AG10803 (cell line): ENCODE data around the gene FSTL3.
"Not testable (repeated sequence)": the region's sequence is repeated elsewhere in the genome, so short reads cannot be mapped to it uniquely, and the experiment has no call there.

Experiments used
- DNase-seq: peaks from one replicate; pipeline ENCODE4 v3.0.0; 2010; ENCODE audit warnings: low read depth
- H3K4me3 ChIP-seq: 2 replicates; pipeline ENCODE4 v1.5.1; 2011; ENCODE audit warnings: mild to moderate bottlenecking, low read length, control low read depth
- TF ChIP-seq, protein P1 (sequence below): conservative IDR thresholded peaks from 2 replicates; pipeline ENCODE4 v1.5.1; 2011; ENCODE audit warnings: mild to moderate bottlenecking, low read length, control low read depth, inconsistent platforms

FSTL3 gene

DNA sequence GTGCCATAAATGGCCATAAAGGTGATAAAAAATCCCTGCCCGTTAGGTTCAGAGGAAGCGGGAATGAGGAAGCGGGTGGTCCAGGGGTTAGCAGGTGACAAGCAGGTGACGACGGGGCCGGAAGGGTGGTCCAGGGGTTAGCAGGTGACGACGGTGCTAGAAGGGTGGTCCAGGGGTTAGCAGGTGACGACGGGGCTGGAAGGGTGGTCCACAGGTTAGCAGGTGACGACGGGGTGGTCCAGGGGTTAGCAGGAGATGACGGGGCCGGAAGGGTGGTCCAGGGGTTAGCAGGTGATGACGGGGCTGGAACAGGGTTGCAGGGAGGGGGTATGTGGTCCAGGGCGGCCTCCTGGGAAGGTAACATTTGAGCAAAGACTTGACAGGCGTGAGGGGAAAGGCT lies 12.8 kb downstream of the FSTL3 start:
- H3K4me3 ChIP-seq, result no peak overlapping the region
- TF ChIP-seq, protein P1, sequence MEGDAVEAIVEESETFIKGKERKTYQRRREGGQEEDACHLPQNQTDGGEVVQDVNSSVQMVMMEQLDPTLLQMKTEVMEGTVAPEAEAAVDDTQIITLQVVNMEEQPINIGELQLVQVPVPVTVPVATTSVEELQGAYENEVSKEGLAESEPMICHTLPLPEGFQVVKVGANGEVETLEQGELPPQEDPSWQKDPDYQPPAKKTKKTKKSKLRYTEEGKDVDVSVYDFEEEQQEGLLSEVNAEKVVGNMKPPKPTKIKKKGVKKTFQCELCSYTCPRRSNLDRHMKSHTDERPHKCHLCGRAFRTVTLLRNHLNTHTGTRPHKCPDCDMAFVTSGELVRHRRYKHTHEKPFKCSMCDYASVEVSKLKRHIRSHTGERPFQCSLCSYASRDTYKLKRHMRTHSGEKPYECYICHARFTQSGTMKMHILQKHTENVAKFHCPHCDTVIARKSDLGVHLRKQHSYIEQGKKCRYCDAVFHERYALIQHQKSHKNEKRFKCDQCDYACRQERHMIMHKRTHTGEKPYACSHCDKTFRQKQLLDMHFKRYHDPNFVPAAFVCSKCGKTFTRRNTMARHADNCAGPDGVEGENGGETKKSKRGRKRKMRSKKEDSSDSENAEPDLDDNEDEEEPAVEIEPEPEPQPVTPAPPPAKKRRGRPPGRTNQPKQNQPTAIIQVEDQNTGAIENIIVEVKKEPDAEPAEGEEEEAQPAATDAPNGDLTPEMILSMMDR, result no peak
- no peak for DNase-seq

DNA sequence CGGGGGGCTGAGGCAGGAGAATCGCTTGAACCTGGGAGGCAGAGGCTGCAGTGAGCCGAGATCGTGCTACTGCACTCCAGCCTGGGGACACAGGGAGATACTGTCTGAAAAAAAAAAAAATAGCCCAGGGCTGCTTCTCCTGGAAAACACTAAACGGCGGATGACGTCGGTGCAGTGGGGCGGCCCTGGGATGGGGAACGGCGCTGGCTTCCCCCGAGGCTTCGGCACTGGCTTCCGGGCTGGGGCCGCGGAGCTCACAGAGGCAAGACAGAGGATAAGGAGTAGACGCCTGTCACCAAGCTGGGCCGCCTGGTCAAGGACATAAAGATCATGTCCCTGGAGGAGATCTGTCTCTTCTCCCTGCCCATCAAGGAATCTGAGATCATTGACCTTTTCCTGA lies 14.0 kb downstream of the FSTL3 start:
- no peak for DNase-seq
- H3K4me3 ChIP-seq, result no peak overlapping the region
- TF ChIP-seq, protein P1, result no peak

DNA sequence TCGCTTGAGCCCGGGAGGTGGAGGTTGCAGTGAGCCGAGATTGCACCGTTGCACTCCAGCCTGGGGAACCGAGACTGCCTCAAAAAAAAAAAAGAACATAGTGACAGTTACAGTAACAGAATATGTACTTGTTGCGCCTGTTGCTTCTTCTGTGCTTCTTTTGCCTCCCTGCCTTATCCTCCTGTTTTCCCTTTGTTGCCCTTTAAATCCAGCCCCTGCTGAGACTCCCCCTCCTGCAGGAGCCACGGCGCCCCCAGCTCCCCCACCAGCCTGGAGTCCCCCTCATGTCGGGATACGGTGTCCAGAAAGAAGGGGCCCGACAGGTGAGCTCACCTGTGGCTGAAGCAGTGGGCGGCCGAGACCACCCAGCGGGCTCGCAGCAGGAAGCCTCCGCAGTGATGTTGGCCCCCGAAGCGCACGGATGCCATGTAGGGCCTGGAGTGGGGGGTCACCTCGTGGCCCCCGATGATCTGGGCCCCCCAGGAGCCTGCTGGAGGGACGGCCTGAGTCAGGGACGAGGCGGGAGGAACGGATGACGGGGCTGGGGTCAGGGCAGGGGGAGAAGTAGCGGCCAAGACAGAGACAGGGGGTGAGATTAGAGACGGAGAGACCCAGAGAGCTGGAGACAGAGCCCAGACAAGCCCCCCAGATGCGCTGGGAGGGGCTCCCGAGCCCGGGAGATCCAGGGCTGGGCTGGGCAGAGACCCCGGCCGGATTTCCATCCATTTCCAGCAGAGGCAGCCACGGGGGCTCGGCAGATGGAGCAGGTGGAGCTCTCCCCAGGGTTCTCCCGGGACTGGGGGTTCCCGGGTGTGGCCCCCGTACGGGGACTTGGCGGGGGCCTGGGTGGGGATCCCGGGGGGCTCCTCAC lies 18.5 kb downstream of the FSTL3 start:
- no peak for DNase-seq
- TF ChIP-seq, protein P1, result no peak
- no peak overlapping the region for H3K4me3 ChIP-seq

DNA sequence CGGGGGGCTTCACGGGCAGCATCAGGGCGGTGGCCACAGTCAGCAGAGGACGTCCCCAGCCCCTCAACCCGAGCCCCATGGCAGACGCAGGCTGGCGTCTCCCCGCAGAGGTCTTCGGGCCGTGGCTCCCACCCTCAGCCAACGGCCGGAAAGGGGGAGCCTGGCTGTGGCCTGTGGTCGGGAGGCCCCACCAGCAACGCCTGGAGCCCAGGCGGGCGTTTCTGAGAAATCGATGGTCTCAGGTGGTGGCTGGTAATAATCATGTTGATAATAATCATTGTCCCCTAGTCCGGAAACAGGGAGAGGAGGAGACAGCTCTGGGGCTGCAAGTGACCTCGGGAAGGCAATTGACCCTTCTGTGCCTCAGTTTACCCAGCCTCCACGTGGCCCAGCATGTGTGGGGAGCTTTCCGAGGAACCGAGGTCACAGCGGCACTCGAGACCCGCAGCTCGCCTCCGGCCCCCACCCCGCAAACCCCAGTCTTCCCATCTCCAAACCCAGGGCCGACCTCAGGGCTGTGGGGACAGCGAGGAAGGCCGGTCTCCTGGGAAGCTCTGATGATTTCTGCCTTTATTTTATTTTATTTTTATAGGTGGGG lies 19.3 kb downstream of the FSTL3 start, which contains the start of gene PRSS57:
PRSS57 (minus strand) TSS at position 101 of the 598 bp plus-strand sequence; CDS start at position 79, 22 bp downstream.
- no peak for DNase-seq
- TF ChIP-seq, protein P1, result no peak
- H3K4me3 ChIP-seq, result no peak within 1 kb of the TSS

DNA sequence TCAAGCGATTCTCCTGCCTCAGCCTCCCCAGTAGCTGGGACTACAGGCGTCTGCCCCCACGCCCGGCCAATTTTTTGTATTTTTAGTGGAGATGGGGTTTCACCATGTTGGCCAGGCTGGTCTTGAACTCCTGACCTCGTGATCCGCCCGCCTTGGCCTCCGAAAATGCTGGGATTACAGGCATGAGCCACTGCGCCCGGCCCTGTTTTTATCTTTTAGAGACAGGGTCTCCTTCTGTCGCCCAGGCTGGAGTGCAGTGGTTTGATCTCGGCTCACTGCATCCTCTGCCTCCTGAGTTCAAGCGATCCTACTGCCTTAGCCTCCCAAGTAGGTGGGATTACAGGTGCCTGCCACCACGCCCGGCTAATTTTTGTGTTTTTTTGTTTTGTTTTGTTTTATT lies 22.3 kb downstream of the FSTL3 start:
- DNase-seq, H3K4me3 ChIP-seq: not testable (repeated sequence)

DNA sequence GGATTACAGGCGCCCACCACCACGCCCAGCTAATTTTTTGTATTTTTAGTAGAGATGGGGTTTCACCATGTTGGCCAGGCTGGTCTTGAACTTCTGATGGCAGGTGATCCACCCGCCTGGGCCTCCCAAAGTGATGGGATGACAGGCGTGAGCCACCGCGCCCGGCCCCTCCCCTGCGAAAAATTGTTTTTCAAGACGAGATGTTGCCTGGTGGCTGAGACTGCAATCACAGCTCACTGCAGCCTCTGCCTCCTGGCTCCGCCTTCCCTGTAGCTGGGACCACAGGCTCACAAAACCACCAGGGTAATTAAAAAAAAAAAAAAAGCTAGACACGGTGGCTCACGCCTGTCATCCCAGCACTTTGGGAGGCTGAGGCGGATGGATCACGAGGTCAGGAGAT lies 23.7 kb downstream of the FSTL3 start:
- H3K4me3 ChIP-seq, DNase-seq: not testable (repeated sequence)

DNA sequence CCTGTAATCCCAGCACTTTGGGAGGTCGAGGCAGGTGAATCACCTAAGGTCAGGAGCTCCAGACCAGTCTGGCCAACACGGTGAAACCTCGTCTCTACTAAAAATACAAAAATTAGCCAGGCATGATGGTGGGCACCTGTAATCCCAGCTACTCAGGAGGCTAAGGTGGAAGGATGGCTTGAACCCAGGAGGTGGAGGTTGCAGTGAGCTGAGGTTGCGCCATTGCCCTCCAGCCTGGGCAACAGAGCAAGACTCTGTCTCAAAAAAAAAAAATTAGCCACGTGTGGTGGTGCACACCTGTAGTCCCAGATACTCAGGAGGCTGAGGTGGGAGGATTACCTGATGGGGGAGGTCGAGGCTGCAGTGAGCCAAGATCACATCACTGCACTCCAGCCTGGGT lies 26.7 kb downstream of the FSTL3 start:
- DNase-seq, H3K4me3 ChIP-seq: not testable (repeated sequence)

DNA sequence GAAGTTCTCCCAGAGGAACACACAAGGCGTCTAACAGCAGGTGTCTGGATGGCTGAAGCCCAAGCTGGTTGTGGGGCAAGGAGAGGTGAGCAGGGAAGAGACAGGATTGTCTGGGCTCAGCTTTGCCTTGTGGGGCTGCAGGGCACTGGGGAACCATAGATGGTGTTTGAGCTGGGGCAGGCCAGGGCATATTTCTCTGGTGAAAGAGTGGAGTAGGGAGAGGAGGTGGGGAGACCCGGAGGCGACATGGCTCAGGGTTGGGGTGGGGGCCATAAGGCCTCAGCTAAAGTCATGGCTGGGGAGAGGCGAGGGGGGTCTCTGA lies 27.1 kb downstream of the FSTL3 start:
- no peak overlapping the region for H3K4me3 ChIP-seq
- TF ChIP-seq, protein P1, result no peak

More for the DNA sequence above, 27.1 kb downstream of the FSTL3 start:
- DNase-seq, result no peak
